Stimulated activated CD4-positive, alpha-beta T cell treated with anti-CD3 and anti-CD28 coated beads, Interleukin-1b, Interleukin-23, amount 100 ng/mL, for 4 hours (primary cell): Measurements from ENCODE around the gene TSPOAP1.
"Not testable (repeated sequence)": the region's sequence is repeated elsewhere in the genome, so short reads cannot be mapped to it uniquely, and the experiment has no call there.

Source experiments
- DNase-seq, 2 donors: peaks; one replicate each; pipeline ENCODE4 v3.0.0-alpha.2; 2020; ENCODE audit warnings: low read depth in 2 of 2

The TSPOAP1 gene

GRCh38 chr17:58341136-58341860 lies 12.7 kb upstream of the TSPOAP1 start:
- not testable (repeated sequence) for DNase-seq

DNA sequence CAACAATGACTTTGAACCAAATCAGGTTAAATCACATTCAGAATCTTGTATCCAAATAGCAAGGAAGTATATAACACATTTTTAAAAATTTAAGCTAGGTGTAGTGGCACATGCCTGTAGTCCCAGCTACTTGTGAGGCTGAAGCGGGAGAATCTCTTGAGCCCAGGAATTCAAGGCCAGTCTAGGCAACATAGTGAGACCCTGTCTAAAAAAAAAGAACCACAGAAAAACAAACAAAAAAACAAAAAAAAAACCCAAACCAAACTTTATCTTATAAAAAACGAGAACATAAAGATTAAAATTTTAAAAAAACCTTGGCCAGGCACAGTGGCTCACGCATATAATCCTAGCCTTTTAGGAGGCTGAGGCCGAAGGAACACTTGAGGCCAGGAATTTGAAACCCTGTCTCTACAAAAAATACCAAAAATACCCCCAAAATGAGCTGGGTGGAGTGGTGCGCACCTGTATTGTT lies 11.8 kb upstream of the TSPOAP1 start:
- no peak for DNase-seq

DNA sequence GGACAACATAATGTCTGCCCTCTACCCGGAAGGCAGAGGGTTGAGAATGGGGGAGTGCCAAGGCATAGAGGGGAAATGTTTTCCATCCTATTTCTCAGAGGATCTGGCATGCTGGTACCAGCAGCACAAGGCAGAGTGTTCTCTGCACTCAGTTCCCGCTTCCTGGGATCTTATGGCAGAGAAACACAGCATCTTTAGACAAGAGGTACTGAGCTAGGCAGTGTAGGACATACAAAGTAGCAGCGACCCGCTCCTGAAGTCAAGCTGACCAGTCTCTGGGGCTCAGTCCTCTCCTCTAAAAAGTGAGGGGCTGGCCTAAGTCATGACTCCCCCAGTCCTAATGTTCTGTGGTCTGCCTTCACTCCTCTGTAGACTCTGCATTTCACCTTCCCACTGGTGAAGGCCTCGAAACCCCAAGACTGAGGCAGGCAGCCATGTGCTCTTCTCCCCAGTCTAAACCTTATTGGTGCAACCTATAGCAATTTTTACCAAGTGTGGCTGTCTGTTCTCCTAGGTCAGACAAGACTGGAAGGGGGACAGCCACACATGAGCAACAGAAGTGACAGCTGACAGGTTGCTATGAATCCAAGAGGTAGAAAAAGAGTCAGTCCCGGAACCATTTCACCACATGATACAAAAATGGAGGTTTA lies 11.3 kb upstream of the TSPOAP1 start:
- no peak for DNase-seq

DNA sequence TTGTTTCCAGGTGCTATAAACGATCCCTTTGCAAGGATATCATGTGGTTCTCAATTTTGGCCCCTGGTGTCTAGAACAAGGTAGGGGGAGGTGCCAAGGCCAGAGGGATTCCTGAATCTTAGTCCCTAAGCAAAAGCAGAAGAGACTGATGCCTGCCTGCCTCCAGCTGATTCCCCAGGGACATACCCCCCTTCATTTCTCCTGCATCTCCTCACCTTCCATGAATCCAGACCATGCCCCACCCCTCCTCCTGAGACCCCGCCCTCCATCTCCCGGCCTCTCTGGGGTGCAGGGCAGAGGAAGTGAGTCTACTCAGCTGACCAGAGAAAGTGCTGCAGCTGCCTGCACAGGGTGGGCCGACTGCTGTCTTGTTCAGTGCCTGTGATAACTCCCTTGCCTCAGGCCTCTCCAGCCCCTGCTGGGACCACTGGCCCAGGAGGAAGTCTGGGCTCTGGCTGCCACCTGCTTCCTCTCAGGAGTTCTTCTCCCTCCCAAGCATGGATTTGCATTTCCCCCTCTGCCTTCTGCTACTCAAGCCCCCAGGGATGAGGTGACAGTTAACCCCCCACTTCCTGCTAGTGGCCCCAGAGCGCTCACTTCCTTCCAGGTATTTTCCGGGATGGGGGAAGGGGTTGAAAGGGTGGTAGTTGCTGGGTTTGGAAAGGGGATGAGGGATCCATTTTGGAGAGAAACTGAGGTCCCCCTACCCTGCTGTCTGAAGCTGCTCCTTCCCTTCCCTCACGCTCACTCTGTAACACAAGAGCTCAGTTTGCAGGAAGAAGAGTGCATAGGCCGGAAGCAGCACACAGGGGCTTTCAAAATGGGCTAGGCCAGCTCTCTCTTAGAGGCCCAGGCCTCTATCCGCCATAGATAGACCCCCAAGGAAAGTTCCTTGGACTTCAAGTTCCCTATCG lies 10.5 kb upstream of the TSPOAP1 start:
- peak; percentile 28 to 50 for DNase-seq

- DNase-seq, result no peak
These were observed 9.9 kb upstream of the TSPOAP1 start for GRCh38 chr17:58338454-58338840.

GRCh38 chr17:58337600-58338453 lies 9.2 kb upstream of the TSPOAP1 start:
- DNase-seq, result peak; percentile 86 to 88

DNA sequence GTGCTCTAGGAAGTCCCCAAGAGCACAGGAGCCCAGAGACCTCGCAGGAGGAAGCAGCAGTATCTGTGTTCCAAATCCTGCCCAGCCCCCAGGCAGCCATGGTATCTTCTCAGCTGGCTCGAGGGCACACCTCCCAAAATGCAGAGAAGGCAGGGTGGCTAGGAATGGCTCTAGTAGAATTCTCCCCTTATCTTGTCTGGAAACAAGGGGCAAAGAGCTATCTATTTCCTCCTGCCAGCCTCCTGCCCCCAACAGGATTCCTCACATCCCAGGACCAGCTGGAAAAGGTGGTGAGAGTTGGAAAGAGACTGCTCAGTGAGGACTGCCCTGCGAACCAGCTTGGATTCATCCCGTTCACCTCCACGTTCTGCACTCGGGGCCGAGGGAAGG lies 8.6 kb upstream of the TSPOAP1 start:
- DNase-seq, result peak; percentile 31 to 42

GRCh38 chr17:58336456-58337209 lies 8.0 kb upstream of the TSPOAP1 start:
- DNase-seq, result no peak

- DNase-seq, result peak; percentile 44 to 45
These were observed 7.3 kb upstream of the TSPOAP1 start for GRCh38 chr17:58335779-58336455.

- DNase-seq, result peak in 1 of 2 donors; percentile 46
These were observed 6.6 kb upstream of the TSPOAP1 start for GRCh38 chr17:58335061-58335731.

- no peak for DNase-seq
These were observed 6.1 kb upstream of the TSPOAP1 start for GRCh38 chr17:58334661-58335060.

- DNase-seq, result no peak
These were observed 5.7 kb upstream of the TSPOAP1 start for GRCh38 chr17:58334256-58334655.

- no peak for DNase-seq
These were observed 5.2 kb upstream of the TSPOAP1 start for GRCh38 chr17:58333736-58334207.

GRCh38 chr17:58332778-58333735 lies 4.5 kb upstream of the TSPOAP1 start:
- DNase-seq, result peak; percentile 49 to 71

DNA sequence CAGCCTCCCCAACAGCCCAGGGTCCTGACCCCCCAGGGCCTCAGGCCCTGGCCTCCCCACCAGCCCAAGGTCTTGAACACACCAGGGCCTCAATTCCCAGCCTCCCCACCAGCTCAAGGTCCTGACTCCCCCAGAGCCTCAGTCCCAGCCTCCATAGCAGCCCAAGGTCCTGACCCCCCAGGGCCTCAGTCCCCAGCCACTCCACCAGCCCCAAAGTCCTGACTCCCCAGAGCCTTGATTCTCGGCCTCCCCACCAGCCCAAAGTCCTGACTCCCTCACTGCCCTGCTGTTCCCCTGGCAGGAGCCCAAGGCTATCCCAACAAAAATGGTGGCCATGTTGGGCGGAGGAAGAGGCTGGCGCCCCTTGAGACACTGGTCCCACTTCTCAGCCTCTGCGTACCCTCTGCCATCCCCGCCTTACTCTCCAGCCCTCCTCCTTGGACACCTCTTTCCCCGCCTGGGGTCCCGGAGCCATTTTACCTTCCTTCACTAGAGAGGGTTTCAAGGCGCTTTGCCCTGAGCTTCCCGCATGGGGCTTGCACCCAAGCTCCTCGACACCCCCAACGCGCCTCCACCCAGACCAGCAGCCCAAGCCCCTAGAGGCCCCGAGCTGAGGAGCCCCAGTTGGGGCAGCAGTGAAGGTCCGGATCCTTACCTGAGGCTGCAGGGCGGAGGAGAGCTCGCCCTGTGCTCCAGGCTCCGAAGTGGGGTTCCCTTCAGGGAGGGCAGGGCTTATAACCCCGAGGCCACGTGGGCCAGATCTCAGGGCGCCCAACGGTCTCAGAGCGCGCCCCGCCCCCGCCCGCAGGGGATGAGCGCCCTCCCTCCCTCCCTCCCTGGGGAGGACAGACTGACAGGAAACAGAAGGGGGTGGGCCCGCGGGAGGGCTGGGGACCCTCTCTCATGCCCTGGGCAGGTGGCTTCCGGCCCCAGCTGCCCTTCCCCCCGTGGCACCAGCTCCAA lies 3.5 kb upstream of the TSPOAP1 start:
- DNase-seq, result peak; percentile 91 to 95

GRCh38 chr17:58330997-58331814 lies 2.6 kb upstream of the TSPOAP1 start:
- DNase-seq, result peak; percentile 73 to 76
